ENCODE results near the gene FKBP2.

The FKBP2 gene

DNA sequence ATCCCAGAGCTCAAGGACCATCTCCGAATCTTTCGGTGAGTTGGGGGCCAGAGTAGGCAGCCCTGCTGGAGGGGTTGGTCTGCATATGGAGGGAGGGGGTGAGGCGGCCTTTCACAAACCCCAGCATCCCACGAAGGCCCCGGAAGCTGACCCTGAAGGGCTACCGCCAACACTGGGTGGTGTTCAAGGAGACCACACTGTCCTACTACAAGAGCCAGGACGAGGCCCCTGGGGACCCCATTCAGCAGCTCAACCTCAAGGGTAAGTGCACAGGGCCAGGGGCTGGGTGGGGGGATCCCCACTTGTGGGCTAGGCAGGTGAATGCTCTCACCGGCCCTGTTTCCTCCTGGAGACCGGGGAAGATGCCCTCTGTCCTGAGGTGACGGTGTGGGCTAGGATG lies 21.1 kb upstream of the FKBP2 start:
- DNase-seq, result no peak

DNA sequence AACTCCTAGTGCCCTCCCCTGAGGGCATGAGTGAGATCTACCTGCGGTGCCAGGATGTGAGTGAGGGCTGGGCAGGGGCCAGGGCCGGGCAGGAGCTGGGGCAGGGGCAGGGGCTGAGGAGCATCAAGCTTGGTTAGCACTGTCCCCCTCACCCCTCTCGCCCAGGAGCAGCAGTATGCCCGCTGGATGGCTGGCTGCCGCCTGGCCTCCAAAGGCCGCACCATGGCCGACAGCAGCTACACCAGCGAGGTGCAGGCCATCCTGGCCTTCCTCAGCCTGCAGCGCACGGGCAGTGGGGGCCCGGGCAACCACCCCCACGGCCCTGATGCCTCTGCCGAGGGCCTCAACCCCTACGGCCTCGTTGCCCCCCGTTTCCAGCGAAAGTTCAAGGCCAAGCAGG lies 20.6 kb upstream of the FKBP2 start:
- DNase-seq, result no peak

DNA sequence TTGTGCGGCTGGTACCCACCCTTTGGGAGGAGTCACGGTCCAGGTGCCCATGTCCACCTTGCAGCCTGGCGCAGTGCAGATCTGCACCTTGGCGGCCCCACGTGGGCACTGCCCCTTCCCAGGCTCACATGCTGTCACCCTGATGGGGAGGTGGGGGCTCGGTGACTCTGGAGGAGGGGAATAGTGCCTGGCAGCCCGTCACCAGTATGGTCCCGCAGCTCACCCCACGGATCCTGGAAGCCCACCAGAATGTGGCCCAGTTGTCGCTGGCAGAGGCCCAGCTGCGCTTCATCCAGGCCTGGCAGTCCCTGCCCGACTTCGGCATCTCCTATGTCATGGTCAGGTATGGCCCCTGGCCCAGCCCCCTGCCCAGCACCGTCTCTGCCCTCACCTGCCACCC lies 20.1 kb upstream of the FKBP2 start:
- no peak for DNase-seq

DNA sequence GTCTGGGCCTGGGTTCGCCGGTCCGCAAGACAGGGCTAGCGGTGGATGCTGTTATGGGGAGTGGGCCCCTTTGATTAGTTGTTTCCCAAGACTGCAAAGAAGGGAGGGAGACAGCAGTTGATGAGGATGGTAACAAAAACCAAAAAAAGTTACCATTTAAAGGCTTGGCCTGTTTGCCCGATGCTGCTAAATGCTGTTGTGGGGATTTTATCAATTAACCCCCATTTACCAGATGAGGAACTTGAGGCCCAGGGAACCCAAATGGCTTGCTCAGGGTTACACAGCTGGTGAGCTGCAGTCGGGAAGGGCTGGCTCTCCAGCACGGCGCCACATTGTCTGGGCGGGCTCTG lies 18.3 kb upstream of the FKBP2 start:
- no peak for DNase-seq

DNA sequence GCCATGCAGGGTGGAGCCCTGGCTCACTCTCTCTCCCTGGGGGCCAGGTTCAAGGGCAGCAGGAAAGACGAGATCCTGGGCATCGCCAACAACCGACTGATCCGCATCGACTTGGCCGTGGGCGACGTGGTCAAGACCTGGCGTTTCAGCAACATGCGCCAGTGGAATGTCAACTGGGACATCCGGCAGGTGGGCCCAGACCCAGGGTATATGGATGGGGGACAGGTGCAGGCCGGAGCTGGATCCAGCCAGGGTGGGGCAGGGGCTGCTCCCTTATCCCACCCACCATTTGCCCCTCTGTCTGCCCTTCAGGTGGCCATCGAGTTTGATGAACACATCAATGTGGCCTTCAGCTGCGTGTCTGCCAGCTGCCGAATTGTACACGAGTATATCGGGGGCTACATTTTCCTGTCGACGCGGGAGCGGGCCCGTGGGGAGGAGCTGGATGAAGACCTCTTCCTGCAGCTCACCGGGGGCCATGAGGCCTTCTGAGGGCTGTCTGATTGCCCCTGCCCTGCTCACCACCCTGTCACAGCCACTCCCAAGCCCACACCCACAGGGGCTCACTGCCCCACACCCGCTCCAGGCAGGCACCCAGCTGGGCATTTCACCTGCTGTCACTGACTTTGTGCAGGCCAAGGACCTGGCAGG lies 17.8 kb upstream of the FKBP2 start:
- no peak for DNase-seq

DNA sequence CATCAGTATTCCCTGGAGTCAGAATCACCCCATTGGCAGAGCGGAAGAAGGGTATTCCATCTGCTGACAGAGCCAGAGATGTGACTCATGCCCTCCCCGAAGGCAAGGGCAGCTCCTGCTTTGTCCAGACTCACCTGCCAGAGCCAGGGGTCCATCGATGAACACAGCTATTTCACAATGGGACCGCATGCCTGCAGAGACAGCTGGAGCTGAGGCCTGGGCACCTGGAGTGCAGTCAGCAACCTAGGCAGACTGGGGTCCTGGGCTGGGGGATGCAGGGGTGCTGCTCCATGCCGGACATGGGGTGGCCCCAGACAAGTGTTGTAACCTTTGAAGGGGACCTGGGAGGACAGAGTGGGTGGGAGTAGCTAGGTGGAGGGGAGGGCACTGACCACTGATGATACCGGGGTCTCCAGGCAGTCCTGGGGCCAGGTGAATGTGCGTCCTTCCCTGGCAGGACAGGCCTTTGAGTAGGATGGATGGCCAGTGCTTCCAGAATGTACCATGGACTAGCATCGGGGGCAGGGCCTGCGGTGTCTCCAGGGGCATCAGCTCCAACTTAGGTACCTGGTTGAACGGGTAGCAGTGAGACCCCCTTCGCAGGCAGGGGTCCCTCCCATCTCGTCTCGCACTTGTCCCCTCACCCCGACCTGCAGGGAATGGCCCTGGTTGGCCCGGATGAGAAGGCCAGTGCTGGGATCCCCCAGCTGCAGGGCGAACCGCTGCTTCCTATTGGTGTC lies 16.6 kb upstream of the FKBP2 start:
- no peak for DNase-seq

DNA sequence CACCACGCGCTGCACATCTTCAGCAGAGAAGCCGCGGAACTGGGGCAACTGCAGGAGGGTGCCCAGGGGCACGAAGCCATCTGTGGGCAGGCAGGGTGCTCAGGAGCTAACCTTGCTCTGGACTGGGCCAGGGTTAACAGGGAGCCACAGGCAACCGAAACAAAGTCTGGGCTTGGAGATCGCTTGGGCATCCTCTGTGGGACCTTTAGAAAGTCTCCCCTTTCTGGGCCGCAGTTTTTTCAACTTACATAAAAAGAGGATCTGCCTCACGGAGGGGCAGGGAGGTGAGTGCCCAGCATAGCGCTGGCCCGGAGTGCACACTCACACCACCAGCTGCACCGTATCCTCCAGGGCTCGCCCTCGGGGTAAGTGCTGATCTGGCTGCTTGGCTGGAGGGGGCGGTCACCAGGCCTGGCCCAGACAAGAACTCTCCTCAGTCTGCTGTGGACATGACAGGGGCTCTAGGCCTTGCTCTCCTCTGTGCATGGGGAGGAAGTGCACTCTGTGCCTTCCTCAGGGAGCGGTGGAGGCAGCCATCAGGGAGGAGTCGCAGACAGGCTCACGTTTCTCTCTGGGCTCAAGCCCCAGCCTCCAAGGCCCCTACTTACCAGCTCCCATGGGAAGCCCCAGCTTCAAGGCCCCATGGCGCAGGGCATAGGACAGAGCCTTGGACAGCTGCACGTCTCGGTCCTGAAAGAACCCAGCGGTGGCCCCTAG lies 15.8 kb upstream of the FKBP2 start:
- DNase-seq, result no peak

DNA sequence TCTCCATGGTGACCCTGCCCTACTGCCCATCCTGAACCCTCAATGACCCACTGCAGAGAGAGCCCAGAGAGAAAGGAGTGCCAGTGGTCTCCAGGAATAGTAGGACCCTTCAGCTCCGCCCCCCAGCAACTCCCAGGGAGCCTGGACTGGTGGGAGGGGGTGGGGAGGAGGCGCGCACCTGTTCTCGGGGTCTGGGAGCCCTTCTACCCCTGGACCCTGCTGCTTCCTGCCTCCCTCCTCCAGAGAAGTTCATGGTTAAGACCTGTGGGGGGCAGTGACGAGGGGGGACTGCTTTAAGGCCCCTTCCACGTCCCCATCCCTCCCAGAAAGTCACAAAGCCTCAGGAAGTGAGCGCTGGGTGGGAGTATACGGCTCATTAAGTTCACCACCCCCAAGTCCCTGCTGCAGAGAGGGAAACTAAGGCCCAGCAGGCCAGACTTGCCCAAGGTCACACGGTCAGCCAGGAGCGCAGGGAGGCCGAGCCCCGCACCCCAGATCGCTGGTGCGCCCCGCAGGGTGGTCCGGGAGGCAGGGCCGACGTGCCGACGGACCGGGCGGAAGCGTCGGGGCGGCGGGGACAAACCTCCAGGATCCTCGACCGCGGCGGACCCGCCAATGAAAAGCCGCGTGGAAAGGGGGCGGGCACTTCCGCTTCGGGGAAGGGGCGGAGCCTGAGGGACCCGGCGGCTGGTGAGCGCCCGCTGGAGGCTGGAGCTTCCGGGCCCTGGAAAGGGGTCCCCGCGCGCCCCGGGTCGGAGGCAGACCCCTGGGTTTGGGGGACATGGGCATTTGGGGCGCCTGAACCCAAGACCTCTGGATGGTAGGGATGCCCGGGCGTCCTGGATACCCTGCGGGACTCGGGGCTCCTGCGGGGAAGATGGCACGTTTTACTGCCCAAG lies 15.0 kb upstream of the FKBP2 start, which contains the start of the genes NUDT22 and TRPT1:
Gene NUDT22, plus strand, starts transcription at position 667 of the 899 bp plus-strand sequence. CDS start 379 bp downstream, outside the sequence.
Gene TRPT1, minus strand, starts transcription at position 579 of the 899 bp plus-strand sequence. Its CDS starts 326 bp downstream, at position 253.
- DNase-seq, result peak; percentile 58

DNA sequence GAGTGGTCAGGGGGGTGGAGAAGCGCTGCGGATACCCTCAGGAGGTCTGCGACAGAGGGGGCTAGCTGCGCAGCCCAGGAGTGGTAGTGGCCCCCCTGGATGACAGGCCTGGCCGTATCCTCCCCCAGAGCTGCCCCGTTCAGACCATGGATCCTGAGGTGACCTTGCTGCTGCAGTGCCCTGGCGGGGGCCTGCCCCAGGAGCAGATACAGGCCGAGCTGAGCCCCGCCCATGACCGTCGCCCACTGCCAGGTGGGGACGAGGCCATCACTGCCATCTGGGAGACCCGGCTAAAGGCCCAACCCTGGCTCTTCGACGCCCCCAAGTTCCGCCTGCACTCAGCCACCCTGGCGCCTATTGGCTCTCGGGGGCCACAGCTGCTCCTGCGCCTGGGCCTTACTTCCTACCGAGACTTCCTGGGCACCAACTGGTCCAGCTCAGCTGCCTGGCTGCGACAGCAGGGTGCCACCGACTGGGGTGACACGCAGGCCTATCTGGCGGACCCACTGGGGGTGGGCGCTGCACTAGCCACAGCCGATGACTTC lies 14.3 kb upstream of the FKBP2 start:
- DNase-seq, result no peak

DNA sequence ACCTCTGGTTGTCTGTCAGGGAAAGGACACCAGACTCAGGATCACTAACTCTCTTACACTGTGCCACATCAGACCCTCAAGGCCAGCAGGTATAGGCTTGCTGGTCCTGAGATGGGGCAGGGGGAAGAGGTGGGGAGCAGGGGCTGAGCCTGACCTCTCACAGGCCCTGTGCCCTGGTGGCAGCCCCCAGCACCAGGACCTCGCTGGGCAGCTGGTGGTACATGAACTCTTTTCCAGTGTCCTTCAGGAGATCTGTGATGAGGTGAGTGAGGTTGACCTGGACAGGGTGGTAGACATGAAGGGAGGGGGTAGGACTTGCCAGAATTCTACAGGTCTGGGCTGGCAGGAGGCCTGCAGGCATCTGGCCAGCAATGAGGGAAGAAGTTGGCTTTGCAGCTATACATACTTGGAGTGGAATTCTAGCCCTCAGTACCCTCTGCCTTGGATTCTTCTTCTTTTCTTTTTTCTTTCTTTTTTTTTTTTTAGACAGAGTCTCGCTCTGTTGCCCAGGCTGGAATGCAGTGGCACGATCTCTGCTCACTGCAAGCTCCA lies 13.4 kb upstream of the FKBP2 start:
- DNase-seq, result no peak

DNA sequence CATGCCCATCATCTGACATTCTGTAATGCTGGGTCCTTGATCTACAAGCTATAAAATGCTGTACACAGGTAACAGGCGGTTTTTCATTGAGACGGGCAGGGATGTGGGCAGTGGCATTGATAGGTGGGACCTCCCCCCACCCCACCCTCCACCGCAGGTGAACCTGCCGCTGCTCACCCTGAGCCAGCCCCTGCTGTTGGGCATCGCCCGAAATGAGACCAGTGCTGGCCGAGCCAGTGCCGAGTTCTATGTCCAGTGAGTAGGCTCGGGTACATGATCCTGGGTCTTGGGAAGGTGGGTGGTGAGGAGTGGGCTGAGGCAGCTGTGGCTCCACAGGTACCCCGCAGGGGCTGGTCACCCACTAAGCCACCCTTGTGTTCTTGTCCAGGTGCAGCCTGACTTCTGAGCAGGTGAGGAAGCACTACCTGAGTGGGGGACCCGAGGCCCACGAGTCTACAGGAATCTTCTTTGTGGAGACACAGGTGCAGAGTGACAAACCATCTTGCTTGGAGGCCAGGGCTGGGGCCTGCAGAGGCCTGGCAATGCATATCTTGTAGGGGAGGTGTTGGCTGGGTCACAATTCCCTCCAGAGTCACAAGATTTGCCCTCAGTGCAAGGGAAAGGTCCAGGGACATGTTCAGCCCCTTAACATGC lies 11.7 kb upstream of the FKBP2 start:
- no peak for DNase-seq

DNA sequence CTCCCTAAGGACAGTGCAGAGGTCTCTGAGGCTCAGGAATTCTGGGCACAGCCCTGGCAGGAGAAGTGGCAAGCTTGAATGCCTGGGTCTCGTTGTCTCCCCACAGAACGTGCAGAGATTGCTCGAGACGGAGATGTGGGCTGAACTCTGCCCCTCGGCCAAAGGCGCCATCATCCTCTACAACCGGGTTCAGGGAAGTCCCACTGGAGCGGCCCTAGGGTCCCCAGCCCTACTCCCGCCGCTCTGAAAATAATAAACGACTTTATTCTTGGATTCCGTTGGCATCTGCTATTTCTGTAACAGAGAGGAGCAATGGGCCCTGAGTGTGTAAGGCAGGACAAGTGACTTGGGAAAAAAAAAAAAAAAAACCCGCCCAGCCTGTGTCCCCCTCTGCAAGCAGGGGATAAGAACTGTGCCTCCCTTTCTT lies 11.1 kb upstream of the FKBP2 start:
- no peak for DNase-seq

DNA sequence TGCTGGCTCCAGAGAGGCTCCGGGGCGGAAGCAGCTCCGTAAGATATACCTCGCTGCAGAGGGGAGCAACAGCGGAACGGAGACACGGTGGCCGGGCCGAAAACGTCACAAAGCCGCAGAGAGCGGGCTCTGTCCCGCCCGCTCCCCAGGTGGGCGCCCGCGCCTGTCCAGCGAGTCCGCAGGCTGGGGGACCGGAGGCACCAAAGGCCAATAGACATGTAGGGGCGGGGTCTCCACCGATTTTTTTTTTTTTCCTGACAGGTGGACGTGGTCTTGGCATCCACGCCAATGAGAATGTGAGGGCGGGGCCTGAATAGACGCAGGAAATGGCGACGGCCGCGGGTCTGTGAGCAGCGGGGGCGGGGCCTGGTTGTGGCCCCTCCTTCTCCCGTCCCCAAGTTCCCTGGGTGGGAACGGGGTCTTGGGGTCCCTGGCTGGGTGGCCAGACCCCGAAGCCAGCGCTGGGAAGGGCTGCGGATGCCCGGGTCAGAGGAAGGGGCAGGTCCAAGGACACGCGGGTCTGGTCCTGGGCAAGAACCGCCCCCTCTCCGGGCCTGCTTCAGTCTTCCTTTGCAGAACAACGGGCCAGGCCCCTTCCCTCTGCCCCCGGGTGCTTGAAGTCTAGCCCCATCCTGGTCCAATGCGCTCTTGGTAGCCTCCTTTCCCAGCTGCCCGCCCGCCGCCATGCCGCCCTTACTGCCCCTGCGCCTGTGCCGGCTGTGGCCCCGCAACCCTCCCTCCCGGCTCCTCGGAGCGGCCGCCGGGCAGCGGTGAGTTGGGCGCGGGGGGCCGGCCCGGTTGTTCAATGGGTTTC lies 10.5 kb upstream of the FKBP2 start, which contains the start of gene DNAJC4:
Gene DNAJC4, plus strand, starts transcription at position 378 of the 814 bp plus-strand sequence. Its CDS starts 307 bp downstream, at position 685.
- DNase-seq, result peak; percentile 89

DNA sequence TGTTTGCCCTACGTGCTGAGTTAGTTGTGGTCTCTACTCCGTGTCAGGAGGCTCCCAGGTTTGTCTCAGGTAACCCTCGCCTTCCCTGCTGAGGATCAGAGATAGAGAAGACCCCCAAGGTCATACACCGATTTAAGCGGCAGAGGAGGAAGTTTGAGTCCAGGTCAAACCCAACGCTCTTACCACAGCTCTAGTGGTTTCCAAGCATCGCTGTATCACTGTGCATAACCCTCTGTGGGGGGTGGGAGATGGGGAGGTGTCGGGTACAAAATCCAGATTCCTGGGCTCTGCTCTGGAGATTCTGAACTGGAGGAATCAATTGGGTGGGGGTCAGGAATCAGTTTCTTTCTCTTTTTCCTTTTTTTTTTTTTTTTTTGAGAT lies 9.9 kb upstream of the FKBP2 start:
- DNase-seq, result no peak

DNA sequence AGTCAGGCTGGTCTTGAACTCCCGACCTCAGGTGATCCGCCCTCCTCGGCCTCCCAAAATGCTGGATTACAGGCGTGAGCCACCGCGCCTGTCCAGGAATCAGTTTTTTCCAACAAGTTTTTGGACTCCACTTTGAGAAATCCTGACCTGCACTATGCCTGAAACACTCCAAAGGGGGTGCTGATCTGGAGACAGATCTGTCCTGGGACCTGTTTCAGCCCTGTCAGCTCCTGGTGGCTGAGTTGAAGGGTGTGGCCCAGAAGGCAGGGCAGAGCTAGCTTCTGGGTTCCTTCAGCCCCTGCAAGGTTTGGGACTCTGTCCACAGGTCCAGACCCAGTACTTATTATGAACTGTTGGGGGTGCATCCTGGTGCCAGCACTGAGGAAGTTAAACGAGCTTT lies 9.3 kb upstream of the FKBP2 start:
- DNase-seq, result no peak

DNA sequence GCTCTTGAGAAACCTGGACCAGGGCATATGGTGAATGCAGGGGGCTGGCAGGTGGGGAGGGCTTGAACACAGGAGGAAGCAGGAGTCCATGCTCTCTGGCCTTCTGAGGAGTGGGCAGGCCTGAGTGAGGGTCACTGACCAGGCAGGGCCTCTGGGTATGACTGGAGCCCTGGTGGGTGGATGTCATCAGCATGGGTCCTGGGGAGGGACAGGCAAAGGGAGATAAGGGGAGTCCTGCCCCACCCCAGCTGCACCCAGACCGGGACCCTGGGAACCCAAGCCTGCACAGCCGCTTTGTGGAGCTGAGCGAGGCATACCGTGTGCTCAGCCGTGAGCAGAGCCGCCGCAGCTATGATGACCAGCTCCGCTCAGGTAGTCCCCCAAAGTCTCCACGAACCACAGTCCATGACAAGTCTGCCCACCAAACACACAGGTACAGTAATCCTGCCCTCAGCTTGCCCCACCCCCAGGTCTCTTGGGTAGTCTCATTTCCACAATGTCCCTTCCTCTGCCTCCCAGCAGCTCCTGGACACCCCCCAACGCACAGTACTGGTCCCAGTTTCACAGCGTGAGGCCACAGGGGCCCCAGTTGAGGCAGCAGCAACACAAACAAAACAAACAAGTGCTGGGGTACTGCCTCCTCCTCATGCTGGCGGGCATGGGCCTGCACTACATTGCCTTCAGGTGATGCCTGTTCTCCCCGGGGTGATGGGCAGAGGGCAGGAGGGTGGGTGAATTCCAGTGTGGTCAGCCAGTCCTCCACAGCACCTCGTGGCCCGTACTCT lies 8.5 kb upstream of the FKBP2 start:
- no peak for DNase-seq

DNA sequence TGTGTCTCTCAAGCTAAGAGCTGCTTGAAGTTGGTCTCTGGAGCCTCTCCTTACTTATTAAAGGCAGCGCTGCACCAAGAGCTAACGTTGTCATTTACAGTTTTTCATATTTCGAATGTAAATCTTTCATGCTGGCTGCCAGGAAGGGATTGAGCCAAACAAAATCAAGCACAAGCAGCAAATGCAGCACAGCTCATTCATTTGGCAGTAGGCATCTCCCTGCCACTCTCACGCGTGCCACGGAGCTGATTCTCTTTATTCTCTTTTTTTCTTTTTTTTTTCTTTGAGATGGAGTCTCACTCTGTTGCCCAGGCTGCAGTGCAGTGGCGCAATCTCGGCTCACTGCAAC lies 8.0 kb upstream of the FKBP2 start:
- no peak for DNase-seq

DNA sequence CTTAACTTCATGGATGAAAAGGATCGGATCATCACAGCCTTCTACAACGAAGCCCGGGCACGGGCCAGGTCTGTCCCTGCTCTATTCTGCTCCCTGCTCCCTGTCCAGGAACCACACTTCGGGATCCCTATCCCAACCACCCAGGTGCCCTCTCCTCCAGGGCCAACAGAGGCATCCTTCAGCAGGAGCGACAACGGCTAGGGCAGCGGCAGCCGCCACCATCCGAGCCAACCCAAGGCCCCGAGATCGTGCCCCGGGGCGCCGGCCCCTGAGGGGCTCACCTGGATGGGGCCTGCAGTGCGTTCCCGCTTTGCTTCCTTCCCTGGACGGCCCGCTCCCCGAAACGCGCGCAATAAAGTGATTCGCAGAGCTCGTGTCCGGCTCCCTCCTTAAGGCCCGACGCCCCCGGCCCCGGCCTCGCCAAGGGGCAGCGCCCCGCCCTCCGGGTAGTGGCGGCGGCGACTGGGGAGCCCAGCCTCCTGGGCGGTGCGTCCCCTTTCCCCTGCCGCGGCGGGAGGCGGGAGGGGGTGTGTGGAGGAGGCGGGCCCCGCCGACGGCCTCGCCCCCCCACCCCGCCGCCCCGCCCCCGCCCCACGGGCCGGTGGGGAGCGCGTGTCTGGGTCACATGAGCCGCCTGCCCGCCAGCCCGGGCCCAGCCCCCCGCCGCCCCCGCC lies 6.8 kb upstream of the FKBP2 start, which contains the start of gene VEGFB:
Gene VEGFB, plus strand, starts transcription at position 672 of the 674 bp plus-strand sequence. CDS start 250 bp downstream, outside the sequence.
- DNase-seq, result no peak

All from NCI-H1694 (cell line).